Mesenchymal stem cell (in vitro differentiated cells and primary cell): ENCODE data around the gene FAM3A.

Experiments used
- DNase-seq: peaks from one replicate; pipeline ENCODE4 v3.0.0-alpha.2; 2013
- H2AFZ ChIP-seq: one replicate; pipeline ENCODE4 v1.6.1; 2013; ENCODE audit warnings: low read depth, mild to moderate bottlenecking, control low read depth, inconsistent platforms, low read length, moderate library complexity
- H2AK5ac ChIP-seq: 2 replicates; pipeline ENCODE4 v1.6.1; 2013; ENCODE audit warnings: low read length, moderate library complexity, mild to moderate bottlenecking, inconsistent platforms; ENCODE audit not compliant: severe bottlenecking
- H2BK120ac ChIP-seq: one replicate; pipeline ENCODE4 v1.6.1; 2013; ENCODE audit warnings: low read depth, mild to moderate bottlenecking, inconsistent platforms, low read length, moderate library complexity
- H2BK12ac ChIP-seq, 2 experiments: one replicate each; pipeline ENCODE4 v1.6.1; 2013; ENCODE audit warnings: inconsistent platforms in 2 of 2, low read length in 2 of 2, mild to moderate bottlenecking in 2 of 2, moderate library complexity in 2 of 2, control low read depth in 1 of 2
- H2BK15ac ChIP-seq: one replicate; pipeline ENCODE4 v1.6.1; 2013; ENCODE audit warnings: mild to moderate bottlenecking, low read depth, inconsistent platforms; ENCODE audit not compliant: poor library complexity, severe bottlenecking
- H2BK5ac ChIP-seq: 2 replicates; pipeline ENCODE4 v1.6.1; 2013; ENCODE audit warnings: low read depth, mild to moderate bottlenecking, low read length, control low read depth, inconsistent platforms; ENCODE audit not compliant: poor library complexity, severe bottlenecking
- H3K14ac ChIP-seq, 2 experiments: one replicate each; pipeline ENCODE4 v1.6.1; 2013; ENCODE audit warnings: inconsistent platforms in 2 of 2, low read length in 2 of 2, control low read depth in 1 of 2, mild to moderate bottlenecking in 1 of 2, moderate library complexity in 1 of 2
- H3K18ac ChIP-seq, 2 experiments: one replicate each; pipeline ENCODE4 v1.6.1; 2013; ENCODE audit warnings: inconsistent platforms in 2 of 2, low read length in 2 of 2, control low read depth in 1 of 2, low read depth in 1 of 2, mild to moderate bottlenecking in 1 of 2
- H3K23ac ChIP-seq, 2 experiments: one replicate each; pipeline ENCODE4 v1.6.1; 2013; ENCODE audit warnings: inconsistent platforms in 2 of 2, low read length in 2 of 2, mild to moderate bottlenecking in 2 of 2, moderate library complexity in 2 of 2, control low read depth in 1 of 2
- H3K27ac ChIP-seq: 2 replicates; pipeline ENCODE4 v1.5.1; 2013; ENCODE audit warnings: mild to moderate bottlenecking, moderate library complexity, low read length, control low read depth, inconsistent platforms; ENCODE audit not compliant: poor library complexity, severe bottlenecking
- H3K27me3 ChIP-seq, 2 experiments: 2 replicates each; pipeline versions ENCODE4 v1.6.1 to v1.7.0; 2013; ENCODE audit warnings: low read length in 2 of 2, mild to moderate bottlenecking in 2 of 2, moderate library complexity in 2 of 2, control low read depth in 1 of 2, inconsistent platforms in 1 of 2; ENCODE audit not compliant: control insufficient read depth in 1 of 2, insufficient read depth in 1 of 2
- H3K36me3 ChIP-seq, 2 experiments: 2 replicates each; pipeline versions ENCODE4 v1.6.1 to v1.7.0; 2013; ENCODE audit warnings: low read length in 2 of 2, control low read depth in 1 of 2, inconsistent platforms in 1 of 2, low read depth in 1 of 2, mild to moderate bottlenecking in 1 of 2; ENCODE audit not compliant: insufficient read depth in 2 of 2, control insufficient read depth in 1 of 2
- H3K4ac ChIP-seq, 2 experiments: one replicate each; pipeline ENCODE4 v1.6.1; 2013; ENCODE audit warnings: inconsistent platforms in 2 of 2, low read length in 2 of 2, mild to moderate bottlenecking in 2 of 2, moderate library complexity in 2 of 2, control low read depth in 1 of 2, low read depth in 1 of 2
- H3K4me1 ChIP-seq: 2 replicates; pipeline ENCODE4 v1.6.1; 2013; ENCODE audit warnings: low read depth, low read length, control low read depth; ENCODE audit not compliant: control insufficient read depth, insufficient read depth
- H3K4me2 ChIP-seq: 2 replicates; pipeline ENCODE4 v1.6.1; 2013; ENCODE audit warnings: low read length, mild to moderate bottlenecking, inconsistent platforms; ENCODE audit not compliant: poor library complexity, severe bottlenecking
- H3K4me3 ChIP-seq, 2 experiments: 2 replicates each; pipeline versions ENCODE4 v1.5.1 to v1.7.0; 2013; ENCODE audit warnings: low read length in 2 of 2, mild to moderate bottlenecking in 2 of 2, control low read depth in 1 of 2, low read depth in 1 of 2; ENCODE audit not compliant: insufficient read depth in 1 of 2
- H3K79me1 ChIP-seq: replicated peaks from 2 replicates; pipeline ENCODE4 v1.6.1; 2013; ENCODE audit warnings: mild to moderate bottlenecking, control low read depth, low read length, inconsistent platforms; ENCODE audit not compliant: poor library complexity, severe bottlenecking
- H3K9ac ChIP-seq: 2 replicates; pipeline ENCODE4 v1.7.0; 2013; ENCODE audit warnings: mild to moderate bottlenecking, low read length, moderate library complexity
- H3K9me3 ChIP-seq: 2 replicates; pipeline ENCODE4 v1.7.0; 2013; ENCODE audit warnings: mild to moderate bottlenecking, low read length; ENCODE audit not compliant: control insufficient read depth
- H4K8ac ChIP-seq: one replicate; pipeline ENCODE4 v1.6.1; 2013; ENCODE audit warnings: inconsistent platforms, mild to moderate bottlenecking, low read length, moderate library complexity
- H4K91ac ChIP-seq: one replicate; pipeline ENCODE4 v1.6.1; 2013; ENCODE audit warnings: mild to moderate bottlenecking, low read length, inconsistent platforms
- WGBS: methylation state at CpG from one replicate; pipeline ENCODE4 v1.1.7; 2013; ENCODE audit warnings: mixed read lengths; 5-methylcytosine and 5-hydroxymethylcytosine counted together

Gene FAM3A

GRCh38 chrX:154547245-154548027 lies 31.4 kb upstream of the FAM3A start, which contains the start of gene IKBKG:
Gene IKBKG (plus strand): TSS chrX:154547620. CDS start chrX:154552003, 4,383 bp downstream.
- under 1% methylated on average over 48 of the region's 69 CpGs for WGBS

GRCh38 chrX:154546354-154547244 lies 30.6 kb upstream of the FAM3A start, which contains the start of gene G6PD:
Gene G6PD (minus strand): TSS chrX:154546846. CDS start chrX:154546155, 691 bp downstream.
- H2AK5ac ChIP-seq = no peak within 1 kb of the TSS
- DNase-seq = peak; percentile 55
- H2AFZ ChIP-seq = no peak within 1 kb of the TSS
- H3K9me3 ChIP-seq = no peaks in the 10 kb centered on the region
- peak within 1 kb of the TSS; percentile 77 for H4K8ac ChIP-seq
- peak within 1 kb of the TSS; percentile 94 for H3K27ac ChIP-seq
- peak within 1 kb of the TSS; percentile 80 to 92 for H3K4me3 ChIP-seq
- H4K91ac ChIP-seq = peak within 1 kb of the TSS; percentile 80
- H3K14ac ChIP-seq = peak within 1 kb of the TSS in 1 of 2 experiments; percentile 79
- H3K4me1 ChIP-seq = peaks cover 24% of the 10 kb centered on the region
- H3K4me2 ChIP-seq = peak within 1 kb of the TSS; percentile 70
- WGBS = under 1% methylated on average over 44 of the region's 92 CpGs
- peak within 1 kb of the TSS; percentile 19 for H2BK120ac ChIP-seq
- no peaks in the 10 kb centered on the region for H3K79me1 ChIP-seq
- no peak within 1 kb of the TSS for H2BK5ac ChIP-seq
- H2BK12ac ChIP-seq = peak within 1 kb of the TSS in 1 of 2 experiments; percentile 78
- peaks cover 9 to 25% of the 10 kb centered on the region in 2 experiments for H3K36me3 ChIP-seq
- H2BK15ac ChIP-seq = peak within 1 kb of the TSS; percentile 67
- H3K9ac ChIP-seq = peak within 1 kb of the TSS; percentile 92
- H3K18ac ChIP-seq = peak within 1 kb of the TSS; percentile 80 to 83
- peak within 1 kb of the TSS; percentile 79 to 81 for H3K4ac ChIP-seq
- H3K23ac ChIP-seq = peak within 1 kb of the TSS in 1 of 2 experiments; percentile 52
- peaks cover 0 to 10% of the 10 kb centered on the region in 2 experiments for H3K27me3 ChIP-seq

More at GRCh38 chrX:154547245-154548027, 31.4 kb upstream of the FAM3A start, which contains the start of gene IKBKG:
- peaks cover 0 to 10% of the 10 kb centered on the region in 2 experiments for H3K27me3 ChIP-seq
- peak within 1 kb of the TSS; percentile 79 to 81 for H3K4ac ChIP-seq
- H2BK15ac ChIP-seq = peak within 1 kb of the TSS; percentile 67
- peak within 1 kb of the TSS; percentile 70 for H3K4me2 ChIP-seq
- H4K8ac ChIP-seq = peak within 1 kb of the TSS; percentile 77
- peaks cover 2% of the 10 kb centered on the region for H3K79me1 ChIP-seq
- peak; percentile 91 for DNase-seq
- H2BK120ac ChIP-seq = peak within 1 kb of the TSS; percentile 19
- H3K27ac ChIP-seq = peak within 1 kb of the TSS; percentile 94
- peaks cover 18% of the 10 kb centered on the region for H3K4me1 ChIP-seq
- peak within 1 kb of the TSS; percentile 80 to 92 for H3K4me3 ChIP-seq
- H2AFZ ChIP-seq = no peak within 1 kb of the TSS
- peak within 1 kb of the TSS; percentile 80 for H4K91ac ChIP-seq
- peak within 1 kb of the TSS in 1 of 2 experiments; percentile 52 for H3K23ac ChIP-seq
- H3K9ac ChIP-seq = peak within 1 kb of the TSS; percentile 92
- peak within 1 kb of the TSS in 1 of 2 experiments; percentile 79 for H3K14ac ChIP-seq
- peak within 1 kb of the TSS; percentile 80 to 83 for H3K18ac ChIP-seq
- no peak within 1 kb of the TSS for H2AK5ac ChIP-seq
- no peak within 1 kb of the TSS for H2BK5ac ChIP-seq
- peak within 1 kb of the TSS in 1 of 2 experiments; percentile 78 for H2BK12ac ChIP-seq
- peaks cover 11 to 28% of the 10 kb centered on the region in 2 experiments for H3K36me3 ChIP-seq
- no peaks in the 10 kb centered on the region for H3K9me3 ChIP-seq

GRCh38 chrX:154545673-154546274 lies 29.7 kb upstream of the FAM3A start:
- Histone ChIP-seq H4K91ac (no peak overlapping the region), H3K4me2 (peak overlapping the region; percentile 64), H4K8ac (no peak overlapping the region), H2BK12ac (no peak overlapping the region), H3K4me3 (peak overlapping the region in 1 of 2 experiments; percentile 79), H2AFZ (no peak overlapping the region), H2AK5ac (no peak overlapping the region), H2BK120ac (no peak overlapping the region), H3K18ac (no peak overlapping the region), H3K27me3 (peaks cover 0 to 11% of the 10 kb centered on the region in 2 experiments), H3K14ac (no peak overlapping the region), H2BK5ac (no peak overlapping the region), H3K4me1 (peaks cover 30% of the 10 kb centered on the region), H3K9ac (peak overlapping the region; percentile 79), H3K4ac (no peak overlapping the region), H3K79me1 (no peaks in the 10 kb centered on the region), H2BK15ac (no peak overlapping the region), H3K9me3 (no peaks in the 10 kb centered on the region), H3K23ac (no peak overlapping the region), H3K27ac (no peak overlapping the region), H3K36me3 (peaks cover 9 to 25% of the 10 kb centered on the region in 2 experiments)
- WGBS = 93% methylated on average over 15 of the region's 17 CpGs
- DNase-seq = no peak
